Measurements from ENCODE around the gene ABAT.

The ABAT gene

DNA sequence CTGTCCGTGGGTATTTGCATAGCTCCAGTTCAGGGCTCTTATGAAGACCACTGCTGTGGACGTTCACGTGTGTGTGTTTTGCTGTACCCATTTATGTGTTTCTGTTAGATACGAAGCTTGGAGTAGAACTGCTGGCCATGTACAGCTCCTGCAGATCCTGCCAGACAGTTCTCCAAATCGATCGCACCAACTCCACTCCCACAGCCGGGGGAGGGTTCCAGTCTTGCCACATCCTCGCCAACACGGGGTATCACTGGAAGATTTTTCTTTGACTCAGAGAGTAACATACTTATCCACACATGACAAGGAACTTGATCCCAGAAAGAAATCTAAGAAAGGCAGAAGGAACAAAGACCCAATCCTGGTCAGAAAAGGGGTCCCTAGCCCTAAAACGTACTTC, 85.6 kb downstream of the ABAT start:
- TF ChIP-seq, protein P1, sequence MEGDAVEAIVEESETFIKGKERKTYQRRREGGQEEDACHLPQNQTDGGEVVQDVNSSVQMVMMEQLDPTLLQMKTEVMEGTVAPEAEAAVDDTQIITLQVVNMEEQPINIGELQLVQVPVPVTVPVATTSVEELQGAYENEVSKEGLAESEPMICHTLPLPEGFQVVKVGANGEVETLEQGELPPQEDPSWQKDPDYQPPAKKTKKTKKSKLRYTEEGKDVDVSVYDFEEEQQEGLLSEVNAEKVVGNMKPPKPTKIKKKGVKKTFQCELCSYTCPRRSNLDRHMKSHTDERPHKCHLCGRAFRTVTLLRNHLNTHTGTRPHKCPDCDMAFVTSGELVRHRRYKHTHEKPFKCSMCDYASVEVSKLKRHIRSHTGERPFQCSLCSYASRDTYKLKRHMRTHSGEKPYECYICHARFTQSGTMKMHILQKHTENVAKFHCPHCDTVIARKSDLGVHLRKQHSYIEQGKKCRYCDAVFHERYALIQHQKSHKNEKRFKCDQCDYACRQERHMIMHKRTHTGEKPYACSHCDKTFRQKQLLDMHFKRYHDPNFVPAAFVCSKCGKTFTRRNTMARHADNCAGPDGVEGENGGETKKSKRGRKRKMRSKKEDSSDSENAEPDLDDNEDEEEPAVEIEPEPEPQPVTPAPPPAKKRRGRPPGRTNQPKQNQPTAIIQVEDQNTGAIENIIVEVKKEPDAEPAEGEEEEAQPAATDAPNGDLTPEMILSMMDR (IDR thresholded peaks at IDR 0.05; ENCODE audit: low read depth, low read length) = no peak
- no peak overlapping the region for H3K4me3 ChIP-seq (ENCODE audit: low read depth, low read length)

- no peak overlapping the region for H3K4me3 ChIP-seq (ENCODE audit: low read depth, low read length)
- TF ChIP-seq, protein P1 (IDR thresholded peaks at IDR 0.05; ENCODE audit: low read depth, low read length) = no peak
Observed at GRCh38 chr16:8761078-8761477, 86.7 kb downstream of the ABAT start.

- no peak overlapping the region for H3K4me3 ChIP-seq (ENCODE audit: low read depth, low read length)
- TF ChIP-seq, protein P1 (IDR thresholded peaks at IDR 0.05; ENCODE audit: low read depth, low read length) = no peak
Observed at GRCh38 chr16:8762254-8762653, 87.8 kb downstream of the ABAT start.

DNA sequence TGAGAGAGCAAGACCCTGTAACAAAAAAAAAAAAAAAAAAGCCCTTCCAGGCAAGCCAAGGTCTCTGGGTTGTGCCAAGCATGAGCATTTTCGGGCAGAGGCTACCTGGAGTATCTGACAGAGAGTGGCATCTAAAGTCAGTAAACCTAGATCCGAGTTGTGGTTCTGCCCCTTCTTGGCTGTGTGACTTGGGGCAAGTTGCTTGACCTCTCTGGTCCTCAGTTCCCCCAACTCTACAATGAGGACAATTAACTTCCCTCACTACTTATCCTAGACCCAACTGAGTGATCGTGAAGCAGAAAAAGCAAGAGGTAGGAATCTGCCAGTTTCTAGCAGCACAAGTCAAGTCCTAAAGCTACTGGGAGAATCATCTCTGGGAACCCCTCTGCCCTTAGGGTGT, 88.7 kb downstream of the ABAT start:
- TF ChIP-seq, protein P1 (IDR thresholded peaks at IDR 0.05; ENCODE audit: low read depth, low read length) = no peak
- H3K4me3 ChIP-seq (ENCODE audit: low read depth, low read length) = no peak overlapping the region

- TF ChIP-seq, protein P1 (IDR thresholded peaks at IDR 0.05; ENCODE audit: low read depth, low read length) = no peak
- no peak overlapping the region for H3K4me3 ChIP-seq (ENCODE audit: low read depth, low read length)
Observed at GRCh38 chr16:8763899-8764298, 89.5 kb downstream of the ABAT start.

GRCh38 chr16:8764525-8765250, 90.3 kb downstream of the ABAT start:
- TF ChIP-seq, protein P1 (IDR thresholded peaks at IDR 0.05; ENCODE audit: low read depth, low read length) = no peak
- no peak overlapping the region for H3K4me3 ChIP-seq (ENCODE audit: low read depth, low read length)

GRCh38 chr16:8767176-8767575, 92.8 kb downstream of the ABAT start:
- TF ChIP-seq, protein P1 (IDR thresholded peaks at IDR 0.05; ENCODE audit: low read depth, low read length) = no peak
- no peak overlapping the region for H3K4me3 ChIP-seq (ENCODE audit: low read depth, low read length)
